Liver (tissue), 9 donors: ENCODE data around the gene GRK5. TPM values are rescaled to one million over a fixed set of nuclear protein-coding genes. Genes with fewer than 3 reads are reported as not detected.

ENCODE experiments used
- DNase-seq: peaks from one replicate; pipeline ENCODE4 v3.0.0-alpha.2; 2017; ENCODE audit warnings: low spot score
- H3K27ac ChIP-seq, 2 donors: one replicate each; pipeline ENCODE4 v1.7.0; 2013; ENCODE audit warnings: inconsistent platforms in 2 of 2, low read length in 2 of 2, control low read depth in 1 of 2, low read depth in 1 of 2, mild to moderate bottlenecking in 1 of 2
- H3K27me3 ChIP-seq, 4 donors: one replicate each; pipeline versions ENCODE4 v1.6.1 to v1.7.0; 2013; ENCODE audit warnings: low read length in 3 of 4, inconsistent platforms in 1 of 4, mild to moderate bottlenecking in 1 of 4, moderate library complexity in 1 of 4; ENCODE audit not compliant: control insufficient read depth in 4 of 4, insufficient read depth in 4 of 4
- H3K36me3 ChIP-seq, 4 donors: one replicate each; pipeline versions ENCODE4 v1.6.1 to v1.7.0; 2013; ENCODE audit warnings: low read length in 3 of 4, mild to moderate bottlenecking in 3 of 4, low read depth in 1 of 4, moderate library complexity in 1 of 4; ENCODE audit not compliant: control insufficient read depth in 4 of 4, insufficient read depth in 3 of 4
- H3K4me1 ChIP-seq, 4 donors: one replicate each; pipeline versions ENCODE4 v1.6.1 to v1.7.0; 2013; ENCODE audit warnings: low read length in 3 of 4, mild to moderate bottlenecking in 3 of 4, moderate library complexity in 1 of 4; ENCODE audit not compliant: control insufficient read depth in 4 of 4, insufficient read depth in 4 of 4
- H3K4me3 ChIP-seq, 3 donors: one replicate each; pipeline versions ENCODE4 v1.6.1 to v1.7.0; 2013; ENCODE audit warnings: low read length in 3 of 3, control low read depth in 1 of 3, low read depth in 1 of 3, mild to moderate bottlenecking in 1 of 3
- H3K9ac ChIP-seq, 2 donors: one replicate each; pipeline ENCODE4 v1.7.0; 2013; ENCODE audit warnings: low read length in 2 of 2, mild to moderate bottlenecking in 2 of 2, moderate library complexity in 2 of 2, control low read depth in 1 of 2, low read depth in 1 of 2
- H3K9me3 ChIP-seq, 4 donors: one replicate each; pipeline versions ENCODE4 v1.6.1 to v1.7.0; 2013; ENCODE audit warnings: low read length in 3 of 4; ENCODE audit not compliant: control insufficient read depth in 4 of 4
- ATF3 ChIP-seq: IDR thresholded peaks from 2 replicates; pipeline ENCODE4 v1.6.1; 2016; ENCODE audit warnings: antibody characterized with exemption
- CTCF ChIP-seq: fragments of 150-350 bp; IDR thresholded peaks from 2 replicates; pipeline ENCODE4 v1.5.1; 2017; ENCODE audit warnings: improper control_type of control experiment, low read depth, low read length; ENCODE audit not compliant: missing input control
- EGR1 ChIP-seq, 2 donors: IDR thresholded peaks; 2 replicates each; pipeline ENCODE4 v1.6.1; 2016 to 2018; ENCODE audit warnings: antibody characterized with exemption in 2 of 2, low read depth in 2 of 2
- FOXA1 ChIP-seq: IDR thresholded peaks from 2 replicates; pipeline ENCODE4 v1.6.1; 2016; ENCODE audit warnings: antibody characterized with exemption
- FOXA2 ChIP-seq: IDR thresholded peaks from 2 replicates; pipeline ENCODE4 v1.6.1; 2016; ENCODE audit warnings: antibody characterized with exemption
- GABPA ChIP-seq, 2 donors: IDR thresholded peaks in 1 of 2; conservative IDR thresholded peaks in 1 of 2; 2 replicates each; pipeline ENCODE4 v1.6.1; 2016; ENCODE audit warnings: antibody characterized with exemption in 2 of 2, mild to moderate bottlenecking in 1 of 2, moderate library complexity in 1 of 2
- HNF4A ChIP-seq, 2 donors: conservative IDR thresholded peaks; 2 replicates each; pipeline ENCODE4 v1.6.1; 2016; ENCODE audit warnings: antibody characterized with exemption in 2 of 2, mild to moderate bottlenecking in 2 of 2
- HNF4G ChIP-seq: IDR thresholded peaks from 2 replicates; pipeline ENCODE4 v1.6.1; 2016; ENCODE audit warnings: antibody characterized with exemption
- JUND ChIP-seq, 2 donors: IDR thresholded peaks; 2 replicates each; pipeline ENCODE4 v1.6.1; 2016; ENCODE audit warnings: antibody characterized with exemption in 2 of 2
- MAX ChIP-seq: IDR thresholded peaks from 2 replicates; pipeline ENCODE4 v1.6.1; 2016; ENCODE audit warnings: antibody characterized with exemption
- NR2F2 ChIP-seq: IDR thresholded peaks from 2 replicates; pipeline ENCODE4 v1.6.1; 2016; ENCODE audit warnings: antibody characterized with exemption
- RAD21 ChIP-seq, 2 donors: IDR thresholded peaks; 2 replicates each; pipeline ENCODE4 v1.6.1; 2016; ENCODE audit warnings: antibody characterized with exemption in 2 of 2, mild to moderate bottlenecking in 2 of 2
- REST ChIP-seq: IDR thresholded peaks from 2 replicates; pipeline ENCODE4 v1.6.1; 2016; ENCODE audit warnings: antibody characterized with exemption, mild to moderate bottlenecking
- RXRA ChIP-seq, 2 donors: IDR thresholded peaks; 2 replicates each; pipeline ENCODE4 v1.6.1; 2017 to 2018; ENCODE audit warnings: antibody characterized with exemption in 2 of 2, mild to moderate bottlenecking in 1 of 2
- SP1 ChIP-seq: IDR thresholded peaks from 2 replicates; pipeline ENCODE4 v1.6.1; 2018; ENCODE audit warnings: antibody characterized with exemption, mild to moderate bottlenecking
- TAF1 ChIP-seq: conservative IDR thresholded peaks from 2 replicates; pipeline ENCODE4 v1.6.1; 2016; ENCODE audit warnings: antibody characterized with exemption, mild to moderate bottlenecking
- YY1 ChIP-seq: IDR thresholded peaks from 2 replicates; pipeline ENCODE4 v1.6.1; 2016; ENCODE audit warnings: antibody characterized with exemption, mild to moderate bottlenecking
- ZBTB33 ChIP-seq: IDR thresholded peaks from 2 replicates; pipeline ENCODE4 v1.6.1; 2016; ENCODE audit warnings: antibody characterized with exemption
- WGBS: extraction: QIAGEN DNeasy Blood & Tissue Kit; methylation state at CpG from one replicate; pipeline ENCODE4 v1.1.7; 2013; 5-methylcytosine and 5-hydroxymethylcytosine counted together
- polyA plus RNA-seq, 2 donors: library from polyadenylated mRNA; stranded (reverse) in 1 of 2; unstranded in 1 of 2; fragments of 200-250 nt in 1 of 2; fragments of >200 nt in 1 of 2; fragmentation: Nextera tagmentation in 1 of 2; extraction: Ambion mirVana in 1 of 2; gene quantifications; one replicate each; pipeline versions ENCODE4 v1.2.1 to v1.2.3, GENCODE V29; 2013 to 2015
- total RNA-seq, 2 donors: library from RNA; depleted of rRNA; stranded (reverse); fragments of >200 nt; gene quantifications; one replicate each; pipeline ENCODE4 v1.2.3, GENCODE V29; 2014
- donor health status: healthy.
- donor health status: healthy.
- donor health status: healthy.
- donor health status: healthy.
- donor health status: healthy.

GRK5 gene
- total and polyA plus RNA-seq, 4 donors = 2.1 to 6.6 (median 5.1) TPM

GRCh38 chr10:119313644-119314043 lies 106.3 kb downstream of the GRK5 start:
- DNase-seq = no peak
- no peak overlapping the region for H3K4me3 ChIP-seq
- no peak overlapping the region for H3K9ac ChIP-seq
- H3K36me3 ChIP-seq = no peaks in the 10 kb centered on the region
- peak overlapping the region; percentile 26 to 32 for H3K27ac ChIP-seq
- 84% methylated on average over 7 of the region's 7 CpGs for WGBS
- H3K9me3 ChIP-seq = no peaks in the 10 kb centered on the region
- TF ChIP-seq EGR1 (IDR thresholded peaks at IDR 0.05; ENCODE audit: low read depth in 2 of 2) = no peak
- TF ChIP-seq CTCF = no peak
- no peak for TF ChIP-seq FOXA1
- TF ChIP-seq JUND (IDR thresholded peaks at IDR 0.05) = no peak
- TF ChIP-seq ATF3 = no peak
- TF ChIP-seq ZBTB33 = no peak
- TF ChIP-seq NR2F2 = no peak
- TF ChIP-seq GABPA (IDR thresholded peaks at IDR 0.05 in 1 of 2, conservative IDR thresholded peaks at IDR 0.05 in 1 of 2) = no peak
- H3K27me3 ChIP-seq = no peaks in the 10 kb centered on the region
- peaks cover 8 to 14% (median 11%) of the 10 kb centered on the region in 4 donors for H3K4me1 ChIP-seq

- Histone ChIP-seq H3K4me3 (no peak overlapping the region), H3K36me3 (no peaks in the 10 kb centered on the region), H3K27me3 (no peaks in the 10 kb centered on the region), H3K9me3 (no peaks in the 10 kb centered on the region), H3K9ac (no peak overlapping the region), H3K27ac (peak overlapping the region; percentile 26 to 32), H3K4me1 (peaks cover 8 to 14% (median 11%) of the 10 kb centered on the region in 4 donors)
- WGBS = 90% methylated on average over 11 of the region's 11 CpGs
- TF ChIP-seq RXRA (IDR thresholded peaks at IDR 0.05) (no peak), SP1 (no peak), NR2F2 (no peak), ZBTB33 (no peak), REST (no peak), GABPA (IDR thresholded peaks at IDR 0.05 in 1 of 2, conservative IDR thresholded peaks at IDR 0.05 in 1 of 2) (no peak), MAX (no peak), CTCF (no peak), FOXA2 (no peak), HNF4G (no peak), HNF4A (conservative IDR thresholded peaks at IDR 0.05) (no peak), YY1 (no peak), JUND (IDR thresholded peaks at IDR 0.05) (no peak), ATF3 (no peak), TAF1 (no peak), RAD21 (IDR thresholded peaks at IDR 0.05) (no peak), FOXA1 (no peak), EGR1 (IDR thresholded peaks at IDR 0.05; ENCODE audit: low read depth in 2 of 2) (no peak)
- DNase-seq = no peak
These were observed 106.7 kb downstream of the GRK5 start for GRCh38 chr10:119314061-119314460.
